Smooth muscle cell (in vitro differentiated cells): Measurements from ENCODE around the gene MS4A6A. TPM values are rescaled to one million over a fixed set of nuclear protein-coding genes. Genes with fewer than 3 reads are reported as not detected.
A peak's percentile ranks its signal among the peaks of the same experiment; 100 is the strongest.
"Not testable (repeated sequence)": the region's sequence is repeated elsewhere in the genome, so short reads cannot be mapped to it uniquely, and the experiment has no call there.

Experiments
- DNase-seq: peaks from one replicate; lab custom pipeline; 2025; ENCODE audit not compliant: unreplicated experiment; lab: John Stamatoyannopoulos, UW
- H2AFZ ChIP-seq: fragments of 200-600 bp; sonication (generic); 2 replicates; pipeline ENCODE4 v1.6.0; 2016; ENCODE audit warnings: antibody characterized with exemption, low read depth, mild to moderate bottlenecking
- H3F3A ChIP-seq: fragments of 200-600 bp; sonication (generic); 2 replicates; pipeline ENCODE4 v1.6.0; 2017; ENCODE audit warnings: antibody characterized with exemption, low read depth
- H3K27ac ChIP-seq: fragments of 200-600 bp; sonication (generic); 2 replicates; pipeline ENCODE4 v1.5.1; 2016; ENCODE audit warnings: low read depth, mild to moderate bottlenecking
- H3K27me3 ChIP-seq: fragments of 200-600 bp; sonication (generic); 2 replicates; pipeline ENCODE4 v1.6.1; 2016; ENCODE audit warnings: low read depth, mild to moderate bottlenecking
- H3K36me3 ChIP-seq: fragments of 200-600 bp; sonication (generic); 2 replicates; pipeline ENCODE4 v1.5.1; 2016; ENCODE audit warnings: low read depth
- H3K4me1 ChIP-seq: fragments of 200-600 bp; sonication (generic); 2 replicates; pipeline ENCODE4 v1.5.1; 2016; ENCODE audit warnings: low read depth
- H3K4me2 ChIP-seq: fragments of 200-600 bp; sonication (generic); 2 replicates; pipeline ENCODE4 v1.6.0; 2016; ENCODE audit warnings: mild to moderate bottlenecking
- H3K4me3 ChIP-seq: fragments of 200-600 bp; sonication (generic); 2 replicates; pipeline ENCODE4 v1.5.1; 2016; ENCODE audit warnings: mild to moderate bottlenecking
- H3K79me2 ChIP-seq: fragments of 200-600 bp; sonication (generic); 2 replicates; pipeline ENCODE4 v1.6.0; 2016; ENCODE audit warnings: low read depth, mild to moderate bottlenecking
- H3K9ac ChIP-seq: fragments of 200-600 bp; sonication (generic); 2 replicates; pipeline ENCODE4 v1.6.0; 2016; ENCODE audit warnings: low read depth
- H3K9me3 ChIP-seq: fragments of 200-600 bp; sonication (generic); replicated peaks from 2 replicates; pipeline ENCODE4 v1.5.1; 2016; ENCODE audit warnings: low read depth
- H4K20me1 ChIP-seq: fragments of 200-600 bp; sonication (generic); 2 replicates; pipeline ENCODE4 v1.6.0; 2016; ENCODE audit warnings: low read depth
- WGBS: methylation state at CpG from one replicate; pipeline ENCODE4 v1.1.7; 2016; ENCODE audit warnings: low lambda C conversion rate; 5-methylcytosine and 5-hydroxymethylcytosine counted together
- polyA plus RNA-seq: library from polyadenylated mRNA; unstranded; fragments of >200 nt; fragmentation: Nextera tagmentation; extraction: Ambion mirVana; gene quantifications from 2 replicates; pipeline ENCODE4 v1.2.1, GENCODE V29; 2016
- total RNA-seq: library from RNA; depleted of rRNA; stranded (reverse); fragments of >200 nt; gene quantifications from 2 replicates; pipeline ENCODE4 v1.2.3, GENCODE V29; 2014
- TF ChIP-seq, protein P1 (sequence below): fragments of 200-600 bp; sonication (generic); IDR thresholded peaks from 2 replicates; pipeline ENCODE4 v1.5.1; 2017; ENCODE audit warnings: borderline replicate concordance, mild to moderate bottlenecking, antibody characterized with exemption; ENCODE audit not compliant: insufficient read depth, poor library complexity, severe bottlenecking

Gene MS4A6A
- total and polyA plus RNA-seq, 2 experiments from 2014 or later = not detected

DNA sequence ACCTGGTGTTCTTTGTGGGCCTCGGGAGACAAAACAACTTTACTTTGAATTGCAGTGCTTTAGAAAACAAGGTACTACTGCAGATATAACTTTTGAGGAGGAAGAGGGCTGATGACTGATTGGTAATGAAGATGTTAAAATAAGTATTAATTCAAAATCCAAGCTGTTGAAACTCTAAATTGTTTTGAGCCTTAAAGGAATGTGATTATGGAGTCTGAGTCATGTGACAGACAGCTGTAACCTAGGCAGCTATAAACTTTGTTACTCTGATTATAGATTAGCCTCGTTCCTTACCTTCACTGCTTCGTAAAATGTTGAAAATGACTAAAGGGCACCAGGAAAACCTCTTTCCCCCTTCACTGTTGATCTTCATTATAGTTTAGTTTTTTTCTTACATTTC is 51.0 kb downstream of the MS4A6A start:
- WGBS = 68% methylated on average over 3 of the region's 3 CpGs
- H2AFZ ChIP-seq = no peak overlapping the region
- H3K4me1 ChIP-seq = no peaks in the 10 kb centered on the region
- no peak overlapping the region for H3K9ac ChIP-seq
- H3K27me3 ChIP-seq = no peaks in the 10 kb centered on the region
- H3F3A ChIP-seq = no peaks in the 10 kb centered on the region
- H3K79me2 ChIP-seq = no peaks in the 10 kb centered on the region
- no peak overlapping the region for H3K4me2 ChIP-seq
- H3K9me3 ChIP-seq = no peaks in the 10 kb centered on the region
- no peak overlapping the region for H3K27ac ChIP-seq
- TF ChIP-seq, protein P1, sequence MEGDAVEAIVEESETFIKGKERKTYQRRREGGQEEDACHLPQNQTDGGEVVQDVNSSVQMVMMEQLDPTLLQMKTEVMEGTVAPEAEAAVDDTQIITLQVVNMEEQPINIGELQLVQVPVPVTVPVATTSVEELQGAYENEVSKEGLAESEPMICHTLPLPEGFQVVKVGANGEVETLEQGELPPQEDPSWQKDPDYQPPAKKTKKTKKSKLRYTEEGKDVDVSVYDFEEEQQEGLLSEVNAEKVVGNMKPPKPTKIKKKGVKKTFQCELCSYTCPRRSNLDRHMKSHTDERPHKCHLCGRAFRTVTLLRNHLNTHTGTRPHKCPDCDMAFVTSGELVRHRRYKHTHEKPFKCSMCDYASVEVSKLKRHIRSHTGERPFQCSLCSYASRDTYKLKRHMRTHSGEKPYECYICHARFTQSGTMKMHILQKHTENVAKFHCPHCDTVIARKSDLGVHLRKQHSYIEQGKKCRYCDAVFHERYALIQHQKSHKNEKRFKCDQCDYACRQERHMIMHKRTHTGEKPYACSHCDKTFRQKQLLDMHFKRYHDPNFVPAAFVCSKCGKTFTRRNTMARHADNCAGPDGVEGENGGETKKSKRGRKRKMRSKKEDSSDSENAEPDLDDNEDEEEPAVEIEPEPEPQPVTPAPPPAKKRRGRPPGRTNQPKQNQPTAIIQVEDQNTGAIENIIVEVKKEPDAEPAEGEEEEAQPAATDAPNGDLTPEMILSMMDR = no peak
- no peaks in the 10 kb centered on the region for H3K36me3 ChIP-seq
- H4K20me1 ChIP-seq = no peaks in the 10 kb centered on the region
- no peak overlapping the region for H3K4me3 ChIP-seq
- DNase-seq = no peak

DNA sequence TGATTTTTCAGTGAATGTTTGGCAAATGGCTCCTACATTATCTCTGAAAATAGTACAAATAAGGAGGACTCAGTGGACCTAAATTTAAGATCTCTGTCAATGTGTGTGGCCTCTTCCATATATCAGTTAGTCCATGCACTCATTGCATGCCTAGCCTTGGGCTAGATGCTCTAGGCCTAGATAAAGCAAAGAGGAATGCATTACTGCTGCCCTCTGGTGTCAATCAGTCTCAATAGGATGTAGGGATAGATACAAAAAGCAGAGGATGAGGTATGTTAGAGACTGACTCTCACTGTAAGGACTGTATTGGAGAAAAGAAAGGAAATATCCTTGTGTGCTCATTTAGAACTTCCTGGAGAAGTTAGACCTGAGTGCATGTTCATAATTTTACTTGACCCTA is 52.4 kb downstream of the MS4A6A start:
- H3K79me2 ChIP-seq = no peaks in the 10 kb centered on the region
- H3K4me3 ChIP-seq = no peak overlapping the region
- H3K27me3 ChIP-seq = no peaks in the 10 kb centered on the region
- H3K27ac ChIP-seq = no peak overlapping the region
- DNase-seq = no peak
- no peaks in the 10 kb centered on the region for H4K20me1 ChIP-seq
- no peaks in the 10 kb centered on the region for H3F3A ChIP-seq
- H3K9ac ChIP-seq = no peak overlapping the region
- no peaks in the 10 kb centered on the region for H3K36me3 ChIP-seq
- no peaks in the 10 kb centered on the region for H3K4me1 ChIP-seq
- TF ChIP-seq, protein P1 = peak; percentile 20
- no peak overlapping the region for H3K4me2 ChIP-seq
- H3K9me3 ChIP-seq = no peaks in the 10 kb centered on the region
- no peak overlapping the region for H2AFZ ChIP-seq

DNA sequence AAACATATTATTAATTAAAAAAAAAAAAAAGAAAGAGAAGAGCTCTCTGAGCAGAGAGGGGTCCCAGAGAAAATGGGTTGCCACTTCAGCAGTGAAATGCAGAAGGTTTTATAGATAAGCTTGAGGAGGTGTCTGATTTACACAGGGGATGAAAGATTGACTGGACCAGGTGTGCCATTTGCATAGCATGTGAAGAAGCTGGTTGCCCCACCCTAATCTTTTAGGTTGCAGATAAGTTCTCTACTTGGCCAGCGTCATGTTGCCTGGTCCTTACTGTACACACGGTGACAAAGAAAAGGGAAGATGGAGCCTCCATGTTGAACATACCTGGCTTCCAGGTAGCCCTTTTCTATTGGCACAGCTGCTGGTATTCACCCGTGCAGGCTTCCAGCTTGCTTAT is 53.0 kb downstream of the MS4A6A start:
- TF ChIP-seq, protein P1 = no peak
- Histone ChIP-seq H4K20me1 (no peaks in the 10 kb centered on the region), H3K27me3 (no peaks in the 10 kb centered on the region), H3K27ac (no peak overlapping the region), H3K9me3 (no peaks in the 10 kb centered on the region), H3F3A (no peaks in the 10 kb centered on the region), H3K4me2 (no peak overlapping the region), H3K79me2 (no peaks in the 10 kb centered on the region), H3K4me1 (no peaks in the 10 kb centered on the region), H3K4me3 (no peak overlapping the region), H3K9ac (no peak overlapping the region), H3K36me3 (no peaks in the 10 kb centered on the region), H2AFZ (no peak overlapping the region)
- no peak for DNase-seq
- WGBS = 83% methylated on average over 3 of the region's 3 CpGs

DNA sequence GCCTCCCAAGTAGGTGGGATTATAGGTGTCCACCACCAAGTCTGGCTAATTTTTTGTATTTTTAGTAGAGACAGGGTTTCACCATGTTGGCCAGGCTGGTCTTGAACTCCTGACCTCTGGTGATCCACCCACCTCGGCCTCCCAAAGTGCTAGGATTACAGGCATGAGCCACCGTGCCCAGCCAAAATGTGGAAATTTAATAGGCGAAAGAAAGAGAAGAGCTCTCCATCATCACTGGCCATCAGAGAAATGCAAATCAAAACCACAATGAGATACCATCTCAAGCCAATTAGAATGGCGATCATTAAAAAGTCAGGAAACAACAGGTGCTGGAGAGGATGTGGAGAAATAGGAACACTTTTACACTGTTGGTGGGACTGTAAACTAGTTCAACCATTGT is 54.0 kb downstream of the MS4A6A start:
- not testable (repeated sequence) for H3K36me3 ChIP-seq, H3K4me1 ChIP-seq, H3K27me3 ChIP-seq, H3K4me3 ChIP-seq, H3K27ac ChIP-seq, H3K9me3 ChIP-seq, H3F3A ChIP-seq, H3K4me2 ChIP-seq, H3K79me2 ChIP-seq, H3K9ac ChIP-seq, DNase-seq, H4K20me1 ChIP-seq, H2AFZ ChIP-seq
- 94% methylated on average over 4 of the region's 4 CpGs for WGBS
